ENCODE data around the gene KIRREL1. TPM values are rescaled to one million over a fixed set of nuclear protein-coding genes. Genes with fewer than 3 reads are reported as not detected.

The KIRREL1 gene
- total RNA-seq, 6 experiments from 2014 or later = 99.5 to 121 (median 107) TPM

- Mint-ChIP-seq H3K27ac (peak overlapping the region; percentile 76), H3K4me3 (peak overlapping the region; percentile 89), H3K4me1 (ENCODE audit: low read depth) (peaks cover 78% of the 10 kb centered on the region), H3K9me3 (no peaks in the 10 kb centered on the region), H3K36me3 (ENCODE audit: low read depth) (peaks cover 6% of the 10 kb centered on the region; the same call in 1 of the 2 replicates), H3K27me3 (ENCODE audit: insufficient read depth) (peaks cover 2% of the 10 kb centered on the region)
- TF ChIP-seq CTCF (IDR thresholded peaks at IDR 0.05) = peak; percentile 40
- DNase-seq = no peak
These were observed 617 bp downstream of the KIRREL1 start for GRCh38 chr1:157993918-157994605.

GRCh38 chr1:157994704-157995582 is 1.5 kb downstream of the KIRREL1 start:
- H3K9me3 Mint-ChIP-seq = no peaks in the 10 kb centered on the region
- peak overlapping the region; percentile 76 for H3K27ac Mint-ChIP-seq
- H3K4me1 Mint-ChIP-seq (ENCODE audit: low read depth) = peaks cover 80% of the 10 kb centered on the region
- no peak for TF ChIP-seq CTCF (IDR thresholded peaks at IDR 0.05)
- DNase-seq = peak; percentile 22
- peaks cover 6% of the 10 kb centered on the region; the same call in 1 of the 2 replicates for H3K36me3 Mint-ChIP-seq (ENCODE audit: low read depth)
- peaks cover 2% of the 10 kb centered on the region; the same call in 1 of the 2 replicates for H3K27me3 Mint-ChIP-seq (ENCODE audit: insufficient read depth)
- peak overlapping the region; percentile 89 for H3K4me3 Mint-ChIP-seq

- Mint-ChIP-seq H3K36me3 (ENCODE audit: low read depth) (peaks cover 6% of the 10 kb centered on the region; the same call in 1 of the 2 replicates), H3K4me3 (peak overlapping the region; percentile 89)
These were observed 2.2 kb downstream of the KIRREL1 start for GRCh38 chr1:157995583-157996169.

GRCh38 chr1:157996433-157996832 is 3.0 kb downstream of the KIRREL1 start:
- Mint-ChIP-seq H3K4me1 (ENCODE audit: low read depth) (peaks cover 83% of the 10 kb centered on the region), H3K27me3 (ENCODE audit: insufficient read depth) (peaks cover 5% of the 10 kb centered on the region; the same call in 1 of the 2 replicates), H3K27ac (peak overlapping the region; percentile 76), H3K4me3 (peak overlapping the region; percentile 89), H3K9me3 (no peaks in the 10 kb centered on the region), H3K36me3 (ENCODE audit: low read depth) (peaks cover 9% of the 10 kb centered on the region; the same call in 1 of the 2 replicates)
- TF ChIP-seq CTCF (IDR thresholded peaks at IDR 0.05) = no peak
- DNase-seq = no peak

More at GRCh38 chr1:157995583-157996169, 2.2 kb downstream of the KIRREL1 start:
- peak overlapping the region; percentile 76 for H3K27ac Mint-ChIP-seq
- H3K27me3 Mint-ChIP-seq (ENCODE audit: insufficient read depth) = peaks cover 2% of the 10 kb centered on the region; the same call in 1 of the 2 replicates
- H3K9me3 Mint-ChIP-seq = no peaks in the 10 kb centered on the region
- peaks cover 82% of the 10 kb centered on the region for H3K4me1 Mint-ChIP-seq (ENCODE audit: low read depth)
- no peak for DNase-seq
- peak; percentile 28; the same call in 1 of the 2 replicates for TF ChIP-seq CTCF (IDR thresholded peaks at IDR 0.05)

- peaks cover 13% of the 10 kb centered on the region; the same call in 1 of the 2 replicates for H3K36me3 Mint-ChIP-seq (ENCODE audit: low read depth)
- H3K4me1 Mint-ChIP-seq (ENCODE audit: low read depth) = peaks cover 95% of the 10 kb centered on the region
- H3K27me3 Mint-ChIP-seq (ENCODE audit: insufficient read depth) = peaks cover 5% of the 10 kb centered on the region; the same call in 1 of the 2 replicates
- no peaks in the 10 kb centered on the region for H3K9me3 Mint-ChIP-seq
- DNase-seq = no peak
- no peak overlapping the region for H3K4me3 Mint-ChIP-seq
- TF ChIP-seq CTCF (IDR thresholded peaks at IDR 0.05) = no peak
- peak overlapping the region; percentile 97; the same call in 1 of the 2 replicates for H3K27ac Mint-ChIP-seq
These were observed 7.1 kb downstream of the KIRREL1 start for GRCh38 chr1:158000507-158000906.

Measured in HFFc6 (cell line).